Measurements from ENCODE around the gene HILPDA.
A peak's percentile ranks its signal among the peaks of the same experiment; 100 is the strongest.

HILPDA gene

GRCh38 chr7:128421384-128421783 lies 34.3 kb upstream of the HILPDA start:
- no peak for TF ChIP-seq CTCF (IDR thresholded peaks at IDR 0.05; ENCODE audit: control extremely low read depth, extremely low read depth, low read depth, missing control alignments)
- ChIA-PET CTCF (interaction anchor here (1.0 to 42.8 kb wide), 2 partner anchors 22 to 74 kb away, joined by 3 to 963 read pairs; partner anchors contain the start of gene IMPDH1), POLR2A (no interaction called here)
- DNase-seq (ENCODE audit: extremely low spot score) = no peak

- POLR2A ChIA-PET = no interaction called here
- no peak for DNase-seq (ENCODE audit: extremely low spot score)
- CTCF ChIA-PET = interaction anchor here (14.5 to 42.8 kb wide), 2 partner anchors 23 to 39 kb away, joined by 370 to 963 read pairs; partner anchors contain the start of gene IMPDH1
- TF ChIP-seq CTCF (IDR thresholded peaks at IDR 0.05; ENCODE audit: control extremely low read depth, extremely low read depth, low read depth, missing control alignments) = no peak
Measured at GRCh38 chr7:128422037-128422436, 33.6 kb upstream of the HILPDA start.

- no peak for TF ChIP-seq CTCF (IDR thresholded peaks at IDR 0.05; ENCODE audit: control extremely low read depth, extremely low read depth, low read depth, missing control alignments)
- ChIA-PET POLR2A (no interaction called here), CTCF (interaction anchor here (8.9 to 42.8 kb wide), 3 partner anchors 24 to 38 kb away, joined by 143 to 963 read pairs (median 370); partner anchors contain the start of genes HILPDA and IMPDH1)
- no peak for DNase-seq (ENCODE audit: extremely low spot score)
Measured at GRCh38 chr7:128422842-128423241, 32.8 kb upstream of the HILPDA start.

- TF ChIP-seq CTCF (IDR thresholded peaks at IDR 0.05; ENCODE audit: control extremely low read depth, extremely low read depth, low read depth, missing control alignments) = no peak
- CTCF ChIA-PET = interaction anchor here (0.6 to 42.8 kb wide), 15 partner anchors 12 to 457 kb away, joined by 3 to 963 read pairs (median 47); partner anchors contain the start of genes HILPDA, IMPDH1 and RBM28
- no peak for DNase-seq (ENCODE audit: extremely low spot score)
- POLR2A ChIA-PET = no interaction called here
Measured at GRCh38 chr7:128424686-128425275, 30.9 kb upstream of the HILPDA start.

- peak; percentile 77 for DNase-seq (ENCODE audit: extremely low spot score)
- TF ChIP-seq CTCF (IDR thresholded peaks at IDR 0.05; ENCODE audit: control extremely low read depth, extremely low read depth, low read depth, missing control alignments) = peak; percentile 91
- POLR2A ChIA-PET = no interaction called here
- CTCF ChIA-PET = interaction anchor here (0.6 to 42.8 kb wide), 20 partner anchors 11 to 785 kb away, joined by 3 to 963 read pairs (median 20); partner anchors contain the start of genes HILPDA, IMPDH1 and RBM28
Measured at GRCh38 chr7:128425850-128426249, 29.8 kb upstream of the HILPDA start.

- TF ChIP-seq CTCF (IDR thresholded peaks at IDR 0.05; ENCODE audit: control extremely low read depth, extremely low read depth, low read depth, missing control alignments) = peak; percentile 67
- peak; percentile 51 for DNase-seq (ENCODE audit: extremely low spot score)
- ChIA-PET CTCF (interaction anchor here (0.6 to 42.8 kb wide), 24 partner anchors 9 to 791 kb away, joined by 3 to 963 read pairs (median 10); partner anchors contain the start of genes HILPDA, IMPDH1, METTL2B and RBM28), POLR2A (no interaction called here)
Measured at GRCh38 chr7:128427289-128427891, 28.3 kb upstream of the HILPDA start.
